Stimulated activated CD4-positive, alpha-beta T cell treated with anti-CD3 and anti-CD28 coated beads, Interleukin-15, amount 100 ng/mL, for 48 hours (primary cell): ENCODE results near the gene SPRED1.

Source experiments
- DNase-seq, 2 donors: peaks; one replicate each; pipeline ENCODE4 v3.0.0-alpha.2; 2020; ENCODE audit warnings: low read depth in 2 of 2

Gene SPRED1

GRCh38 chr15:38354315-38354929 is 101.8 kb downstream of the SPRED1 start:
- DNase-seq, result peak; percentile 2 to 25

GRCh38 chr15:38362355-38362754 is 109.7 kb downstream of the SPRED1 start:
- DNase-seq, result no peak

GRCh38 chr15:38367476-38367875 is 114.8 kb downstream of the SPRED1 start:
- DNase-seq, result no peak

GRCh38 chr15:38369936-38370478 is 117.4 kb downstream of the SPRED1 start:
- DNase-seq, result no peak

- no peak for DNase-seq
Observed at GRCh38 chr15:38373016-38373415, 120.4 kb downstream of the SPRED1 start.

GRCh38 chr15:38374029-38374428 is 121.4 kb downstream of the SPRED1 start:
- DNase-seq, result no peak

GRCh38 chr15:38374556-38374955 is 121.9 kb downstream of the SPRED1 start:
- no peak for DNase-seq

- no peak for DNase-seq
Observed at GRCh38 chr15:38376081-38376480, 123.4 kb downstream of the SPRED1 start.

- DNase-seq, result no peak
Observed at GRCh38 chr15:38377636-38378035, 125.0 kb downstream of the SPRED1 start.

- DNase-seq, result no peak
Observed at GRCh38 chr15:38378161-38378560, 125.5 kb downstream of the SPRED1 start.

GRCh38 chr15:38389924-38390542 is 137.4 kb downstream of the SPRED1 start:
- peak; percentile 30 to 46 for DNase-seq

GRCh38 chr15:38391191-38391590 is 138.6 kb downstream of the SPRED1 start:
- DNase-seq, result no peak

- DNase-seq, result no peak
Observed at GRCh38 chr15:38398134-38398533, 145.5 kb downstream of the SPRED1 start.

GRCh38 chr15:38401106-38401505 is 148.5 kb downstream of the SPRED1 start:
- no peak for DNase-seq

GRCh38 chr15:38401701-38402100 is 149.1 kb downstream of the SPRED1 start:
- DNase-seq, result no peak

GRCh38 chr15:38406436-38406835 is 153.8 kb downstream of the SPRED1 start:
- no peak for DNase-seq
